ENCODE data around the gene ZNF778. TPM values are rescaled to one million over a fixed set of nuclear protein-coding genes. Genes with fewer than 3 reads are reported as not detected.

Gene ZNF778
- total RNA-seq, 1 donor from 2014 or later = 21.5 TPM

GRCh38 chr16:89201439-89202377 is 15.8 kb upstream of the ZNF778 start:
- peak overlapping the region; percentile 79 for H3K4me3 Mint-ChIP-seq
- Histone ChIP-seq H3K79me2 (ENCODE audit: low read depth) (no peaks in the 10 kb centered on the region), H3K36me3 (no peaks in the 10 kb centered on the region), H3K27ac (no peak overlapping the region), H3K9ac (no peak overlapping the region), H3K4me1 (peaks cover 10% of the 10 kb centered on the region), H3K9me3 (ENCODE audit: low read depth) (no peaks in the 10 kb centered on the region), H4K20me1 (ENCODE audit: low read depth) (peaks cover 19% of the 10 kb centered on the region), H3K27me3 (peaks cover 90% of the 10 kb centered on the region), H3K4me2 (peak overlapping the region; percentile 83), H3K4me3 (peak overlapping the region; percentile 51), H3F3A (ENCODE audit: low read depth) (peaks cover 17% of the 10 kb centered on the region), H2AFZ (replicated peaks) (no peak overlapping the region)
- peaks cover 9% of the 10 kb centered on the region for H3K9me3 Mint-ChIP-seq
- peak; percentile 95 for DNase-seq (ENCODE audit: low spot score)
- H3K27me3 Mint-ChIP-seq (ENCODE audit: insufficient read depth, low read depth) = peaks cover 36% of the 10 kb centered on the region
- TF ChIP-seq EZH2phosphoT487 (IDR thresholded peaks at IDR 0.05) (no peak), CTCF (IDR thresholded peaks at IDR 0.05) (no peak), EZH2 (IDR thresholded peaks at IDR 0.05) (peak; percentile 69)
- H3K27ac Mint-ChIP-seq = no peak overlapping the region
- H3K4me1 Mint-ChIP-seq = peaks cover 10% of the 10 kb centered on the region
- H3K36me3 Mint-ChIP-seq = no peaks in the 10 kb centered on the region

- H3K4me2 ChIP-seq = peak overlapping the region; percentile 65
- peak overlapping the region; percentile 38 for H3K4me3 ChIP-seq
- peak; percentile 42 for DNase-seq (ENCODE audit: low spot score)
- no peak overlapping the region for H2AFZ ChIP-seq (replicated peaks)
- H3K36me3 Mint-ChIP-seq = no peaks in the 10 kb centered on the region
- TF ChIP-seq EZH2 (IDR thresholded peaks at IDR 0.05) = peak; percentile 86
- peak; percentile 54 for TF ChIP-seq EZH2phosphoT487 (IDR thresholded peaks at IDR 0.05)
- TF ChIP-seq CTCF (IDR thresholded peaks at IDR 0.05) = no peak
- H3K36me3 ChIP-seq = no peaks in the 10 kb centered on the region
- H3F3A ChIP-seq (ENCODE audit: low read depth) = peaks cover 17% of the 10 kb centered on the region
- peaks cover 19% of the 10 kb centered on the region for H4K20me1 ChIP-seq (ENCODE audit: low read depth)
- no peaks in the 10 kb centered on the region for H3K79me2 ChIP-seq (ENCODE audit: low read depth)
- peaks cover 10% of the 10 kb centered on the region for H3K4me1 ChIP-seq
- H3K9me3 ChIP-seq (ENCODE audit: low read depth) = no peaks in the 10 kb centered on the region
- no peak overlapping the region for H3K9ac ChIP-seq
- peaks cover 92% of the 10 kb centered on the region for H3K27me3 ChIP-seq
- H3K4me1 Mint-ChIP-seq = peaks cover 10% of the 10 kb centered on the region
- H3K4me3 Mint-ChIP-seq = peak overlapping the region; percentile 79
- H3K27ac Mint-ChIP-seq = no peak overlapping the region
- no peak overlapping the region for H3K27ac ChIP-seq
- peaks cover 36% of the 10 kb centered on the region for H3K27me3 Mint-ChIP-seq (ENCODE audit: insufficient read depth, low read depth)
- peaks cover 9% of the 10 kb centered on the region for H3K9me3 Mint-ChIP-seq
These were observed 14.9 kb upstream of the ZNF778 start for GRCh38 chr16:89202422-89203215.

GRCh38 chr16:89207993-89208392 is 9.5 kb upstream of the ZNF778 start:
- no peak overlapping the region for H2AFZ ChIP-seq (replicated peaks)
- H3K27ac ChIP-seq = no peak overlapping the region
- H3K79me2 ChIP-seq (ENCODE audit: low read depth) = no peaks in the 10 kb centered on the region
- Mint-ChIP-seq H3K36me3 (no peaks in the 10 kb centered on the region), H3K4me1 (no peaks in the 10 kb centered on the region), H3K27me3 (ENCODE audit: insufficient read depth, low read depth) (peaks cover 27% of the 10 kb centered on the region), H3K9me3 (peaks cover 5% of the 10 kb centered on the region), H3K27ac (no peak overlapping the region), H3K4me3 (no peak overlapping the region)
- H3K9me3 ChIP-seq (ENCODE audit: low read depth) = no peaks in the 10 kb centered on the region
- no peaks in the 10 kb centered on the region for H3F3A ChIP-seq (ENCODE audit: low read depth)
- H3K36me3 ChIP-seq = no peaks in the 10 kb centered on the region
- no peak for TF ChIP-seq CTCF (IDR thresholded peaks at IDR 0.05)
- H3K4me2 ChIP-seq = no peak overlapping the region
- peaks cover 70% of the 10 kb centered on the region for H3K27me3 ChIP-seq
- H3K4me1 ChIP-seq = no peaks in the 10 kb centered on the region
- H4K20me1 ChIP-seq (ENCODE audit: low read depth) = no peaks in the 10 kb centered on the region
- H3K9ac ChIP-seq = no peak overlapping the region
- no peak for DNase-seq (ENCODE audit: low spot score)
- H3K4me3 ChIP-seq = no peak overlapping the region

Measured in neural progenitor cell (in vitro differentiated cells).